Stimulated activated CD8-positive, alpha-beta memory T cell treated with anti-CD3 and anti-CD28 coated beads, Interleukin-2, amount 100 ng/mL, for 48 hours (primary cell): ENCODE measurements around the gene CNOT6L.
"Not testable (repeated sequence)": the region's sequence is repeated elsewhere in the genome, so short reads cannot be mapped to it uniquely, and the experiment has no call there.

Experiments used
- DNase-seq, 2 donors: peaks; one replicate each; pipeline ENCODE4 v3.0.0-alpha.2; 2020; ENCODE audit warnings: low read depth in 2 of 2

CNOT6L gene

GRCh38 chr4:77818602-77819403 is at the start of gene CNOT6L:
Gene CNOT6L, minus strand, starts transcription at chr4:77819368. Its CDS starts 60 bp downstream, at chr4:77819308.
- peak; percentile 30 to 71 for DNase-seq

DNA sequence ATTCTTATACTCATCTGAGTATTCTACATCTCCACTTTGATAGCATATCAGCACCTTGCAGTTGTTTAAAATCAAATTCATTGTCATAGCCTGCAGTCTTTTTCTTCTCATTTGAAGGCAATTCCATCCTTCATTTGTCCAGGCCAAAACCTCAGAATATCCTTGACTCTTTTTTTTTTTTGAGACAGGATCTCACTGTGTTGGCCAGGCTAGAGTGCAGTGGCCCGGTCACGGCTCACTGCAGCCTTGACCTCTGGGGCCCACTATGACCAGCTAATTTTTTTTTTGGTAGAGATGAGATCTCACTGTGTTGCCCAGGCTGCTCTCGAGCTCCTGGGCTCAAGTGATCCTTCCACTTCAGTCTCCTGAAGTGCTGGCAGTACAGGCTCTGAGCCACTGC is 46.1 kb upstream of the CNOT6L start:
- no peak for DNase-seq

- DNase-seq, result not testable (repeated sequence)
Observed at GRCh38 chr4:77863341-77863740, 44.2 kb upstream of the CNOT6L start.

DNA sequence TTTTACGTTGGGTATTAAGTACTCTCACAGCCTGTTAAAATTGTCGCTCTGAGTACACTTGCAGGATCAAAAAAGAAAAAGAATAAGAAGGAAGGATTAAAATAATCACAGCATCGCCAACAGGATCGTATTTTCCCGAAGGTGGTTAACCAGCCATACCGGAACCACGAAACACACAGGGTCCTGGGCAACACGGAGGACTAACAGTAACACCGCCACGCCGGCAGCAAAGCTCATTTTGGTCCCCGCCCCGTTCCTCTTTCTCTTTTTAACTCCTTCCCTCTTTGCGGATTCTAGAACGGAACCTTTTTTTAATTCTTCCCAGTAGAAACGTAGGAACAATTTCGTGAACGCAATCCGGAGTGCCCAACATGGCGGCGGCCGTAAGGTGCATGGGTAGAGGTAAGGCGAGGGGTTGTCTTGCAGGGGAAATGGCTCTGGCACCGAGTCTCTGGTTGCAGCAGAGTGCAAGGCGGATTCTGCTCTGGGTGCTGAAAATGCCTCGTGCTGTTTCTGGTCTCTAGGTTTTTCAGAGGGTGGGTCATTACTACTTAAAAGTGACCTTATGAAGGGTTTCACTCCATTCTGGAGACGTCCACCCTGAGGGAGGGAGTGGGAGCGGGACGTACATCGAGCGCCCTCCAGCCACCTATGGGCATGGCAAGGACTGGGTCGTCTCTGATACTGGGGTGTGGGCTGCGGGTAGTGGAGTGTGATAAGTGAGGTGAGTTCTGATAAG is 43.5 kb upstream of the CNOT6L start, which contains the start of gene MRPL1:
TSS of gene MRPL1 (plus strand) at position 353 of the 739 bp plus-strand sequence. CDS start at position 372, 19 bp downstream.
- peak; percentile 71 to 80 for DNase-seq

DNA sequence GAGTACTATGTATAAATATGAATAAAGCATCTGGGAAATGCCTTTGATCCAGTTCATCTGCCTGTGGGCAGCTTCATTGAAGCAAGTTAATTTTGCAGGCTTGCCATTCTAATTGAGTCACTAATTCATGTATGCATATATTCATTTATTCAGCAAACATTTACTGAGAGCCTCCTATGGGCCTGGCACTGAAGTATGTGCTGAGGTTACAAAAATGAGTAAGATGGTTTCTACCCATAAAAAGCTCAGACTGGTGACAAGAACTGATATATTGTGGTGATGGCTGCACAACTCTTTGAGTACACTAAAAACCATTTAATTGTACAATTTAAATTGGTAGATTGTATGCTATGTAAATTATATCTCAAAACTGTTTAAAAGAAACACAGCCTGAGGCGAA is 42.3 kb upstream of the CNOT6L start:
- DNase-seq, result no peak

DNA sequence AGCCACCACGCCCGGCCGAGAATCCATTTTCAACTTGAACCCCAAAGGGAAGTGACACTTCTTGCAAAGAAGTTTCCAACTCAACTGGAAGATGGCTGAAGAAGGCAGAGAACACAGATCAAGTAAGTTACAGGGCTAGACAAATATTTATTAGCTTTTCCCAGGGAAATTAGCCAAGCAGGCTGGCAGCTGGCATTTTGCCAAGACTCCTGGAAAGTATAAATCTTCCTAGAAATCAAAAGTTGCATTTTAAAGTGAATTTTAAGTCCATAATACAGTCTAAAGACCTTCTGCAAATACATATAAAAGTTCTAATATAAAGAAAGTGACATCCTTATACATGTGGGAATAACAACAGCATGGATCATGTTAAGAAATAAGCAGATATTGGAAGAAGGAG is 40.1 kb upstream of the CNOT6L start:
- no peak for DNase-seq

DNA sequence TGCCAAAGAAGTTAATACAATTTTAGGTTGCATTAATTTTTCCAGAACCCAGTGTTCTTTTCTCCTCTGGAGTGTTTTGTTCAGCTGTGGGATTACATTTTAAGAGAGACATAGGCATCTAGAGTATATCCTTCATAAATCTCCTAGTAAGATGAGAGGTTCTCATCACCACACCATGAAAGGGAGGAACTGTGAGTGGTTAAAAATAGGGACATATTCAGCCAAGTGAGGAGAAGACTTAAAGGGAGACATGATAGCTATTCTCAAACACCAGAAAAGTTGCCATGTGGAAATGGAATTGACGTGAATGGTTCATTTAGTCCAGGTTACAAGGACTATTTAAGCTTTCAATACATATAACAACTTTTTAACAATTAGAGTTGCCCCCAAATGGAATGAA is 37.0 kb upstream of the CNOT6L start:
- DNase-seq, result no peak

DNA sequence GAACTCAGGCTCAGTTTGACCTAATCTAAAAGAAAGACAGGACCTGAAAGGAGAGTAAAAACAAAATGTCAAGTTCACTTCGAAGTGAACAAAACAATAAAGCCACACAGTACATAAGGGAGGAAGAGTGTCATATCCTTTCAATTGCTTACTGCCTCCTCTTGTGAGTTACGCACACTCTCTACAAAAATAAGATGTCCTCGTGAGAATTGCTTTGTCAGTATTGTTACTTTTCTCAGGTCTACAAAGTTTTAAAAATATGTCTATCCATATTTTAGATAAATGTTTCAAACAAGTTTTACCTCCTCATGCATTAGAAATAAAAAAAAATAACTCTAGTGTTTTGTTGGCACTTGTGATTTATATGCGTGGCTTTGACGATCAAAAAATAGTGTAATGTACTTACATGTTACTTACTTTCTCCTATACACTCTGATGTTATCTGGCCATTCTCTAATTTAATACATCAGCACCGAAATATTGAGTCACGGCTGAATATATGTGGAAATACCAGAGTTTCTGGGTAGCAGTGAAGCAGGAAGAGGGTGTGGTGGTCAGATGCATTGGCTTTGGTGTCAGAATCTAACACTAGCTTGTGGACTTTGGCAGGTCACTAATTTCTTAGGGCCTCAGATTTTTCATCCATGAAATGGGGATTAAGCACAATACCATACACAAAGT is 35.4 kb upstream of the CNOT6L start:
- DNase-seq, result no peak

- DNase-seq, result peak; percentile 29 to 38
Observed at GRCh38 chr4:77852892-77853495, 33.8 kb upstream of the CNOT6L start.

- DNase-seq, result no peak
Observed at GRCh38 chr4:77849278-77849965, 30.3 kb upstream of the CNOT6L start.

DNA sequence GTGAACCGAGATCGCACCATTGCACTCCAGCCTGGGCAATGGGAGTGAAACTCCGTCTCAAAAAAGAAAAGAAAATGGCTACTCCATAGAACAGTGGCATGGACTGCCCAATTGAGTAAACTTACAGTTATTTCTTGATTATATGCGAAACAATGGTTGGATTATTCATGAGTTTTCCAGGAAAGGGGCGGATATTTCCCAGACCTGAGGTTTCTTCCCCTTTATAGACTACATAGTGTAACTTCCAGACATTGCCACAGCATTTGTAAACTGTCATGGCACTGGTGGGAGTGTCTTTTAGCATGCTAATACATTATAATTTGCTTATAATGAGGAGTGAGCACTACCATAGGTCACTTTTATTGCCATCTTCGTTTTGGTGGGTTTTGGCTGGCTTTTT is 29.3 kb upstream of the CNOT6L start:
- no peak for DNase-seq

DNA sequence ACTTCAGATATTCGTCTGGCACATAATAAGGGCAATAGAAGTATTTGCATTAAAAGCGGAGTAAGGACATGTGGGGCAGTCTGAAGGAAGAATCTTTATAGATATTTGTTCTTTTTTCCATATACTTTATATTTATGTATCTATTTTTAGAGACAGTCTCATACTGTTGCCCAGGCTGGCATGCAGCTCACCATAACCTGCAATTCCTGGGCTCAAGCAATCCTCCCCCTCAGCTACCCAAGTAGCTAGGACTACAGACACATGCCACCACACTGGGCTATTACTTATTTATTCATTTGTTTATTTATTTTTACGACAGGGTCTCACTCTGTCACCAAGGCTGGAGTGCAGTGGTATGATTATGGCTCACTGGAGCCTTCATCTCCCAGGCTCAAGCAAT is 26.8 kb upstream of the CNOT6L start:
- no peak for DNase-seq

- DNase-seq, result no peak
Observed at GRCh38 chr4:77845400-77845799, 26.2 kb upstream of the CNOT6L start.

- no peak for DNase-seq
Observed at GRCh38 chr4:77844363-77844762, 25.2 kb upstream of the CNOT6L start.

- DNase-seq, result no peak
Observed at GRCh38 chr4:77843628-77844027, 24.5 kb upstream of the CNOT6L start.

GRCh38 chr4:77834403-77834802 is 15.2 kb upstream of the CNOT6L start:
- no peak for DNase-seq

GRCh38 chr4:77833126-77833724 is 14.1 kb upstream of the CNOT6L start:
- DNase-seq, result no peak

GRCh38 chr4:77827343-77827742 is 8.2 kb upstream of the CNOT6L start:
- no peak for DNase-seq

- DNase-seq, result no peak
Observed at GRCh38 chr4:77826275-77826674, 7.1 kb upstream of the CNOT6L start.

GRCh38 chr4:77821775-77822174 is 2.6 kb upstream of the CNOT6L start:
- peak in 1 of 2 donors; percentile 17 for DNase-seq
